HG03095 (cell line): ENCODE data around the gene PTAFR.

Source experiments
- ATAC-seq: cut with Tn5 transposase; IDR thresholded peaks from one replicate; pipeline ENCODE4 v1.9.1; 2021; ENCODE audit warnings: moderate library complexity; ENCODE audit not compliant: unreplicated experiment

The PTAFR gene

GRCh38 chr1:28122183-28122582 lies 54.3 kb downstream of the PTAFR start:
- ATAC-seq = no peak

GRCh38 chr1:28119556-28119955 lies 56.9 kb downstream of the PTAFR start:
- no peak for ATAC-seq

- no peak for ATAC-seq
Measured at GRCh38 chr1:28118640-28119307, 57.7 kb downstream of the PTAFR start.

- no peak for ATAC-seq
Measured at GRCh38 chr1:28115267-28115666, 61.2 kb downstream of the PTAFR start.

GRCh38 chr1:28114844-28115243 lies 61.6 kb downstream of the PTAFR start:
- no peak for ATAC-seq

- no peak for ATAC-seq
Measured at GRCh38 chr1:28113242-28113572, 63.3 kb downstream of the PTAFR start.

GRCh38 chr1:28112388-28113241 lies 63.9 kb downstream of the PTAFR start:
- ATAC-seq = no peak

- ATAC-seq = no peak
Measured at GRCh38 chr1:28111157-28111556, 65.3 kb downstream of the PTAFR start.

- no peak for ATAC-seq
Measured at GRCh38 chr1:28110555-28110954, 65.9 kb downstream of the PTAFR start.

- no peak for ATAC-seq
Measured at GRCh38 chr1:28109639-28110038, 66.9 kb downstream of the PTAFR start.

GRCh38 chr1:28108001-28108400 lies 68.5 kb downstream of the PTAFR start:
- no peak for ATAC-seq

GRCh38 chr1:28104866-28105467 lies 71.5 kb downstream of the PTAFR start:
- ATAC-seq = no peak

- ATAC-seq = no peak
Measured at GRCh38 chr1:28102189-28102588, 74.3 kb downstream of the PTAFR start.

- ATAC-seq = no peak
Measured at GRCh38 chr1:28099050-28099769, 77.3 kb downstream of the PTAFR start.
